Caco-2 (cell line): ENCODE data around the gene ANKRD9. TPM values are rescaled to one million over a fixed set of nuclear protein-coding genes. Genes with fewer than 3 reads are reported as not detected.

Experiments used
- BruUV-seq: library from RNA; stranded (reverse); fragments of 400-500 nt; replicated peaks from 2 replicates; lab custom pipeline; 2021; lab: Mats Ljungman, UMichigan
- CTCF ChIA-PET: fragments of 300-600 bp; sonication (Branson Sonifier 250); formaldehyde crosslinking; loops from one replicate; lab custom pipeline; 2022; ENCODE audit warnings: antibody characterized with exemption; lab: Charles Lee
- POLR2A ChIA-PET: fragments of 300-600 bp; sonication (Branson Sonifier 250); formaldehyde crosslinking; loops from one replicate; lab custom pipeline; 2022; ENCODE audit warnings: antibody characterized with exemption; lab: Charles Lee
- DNase-seq, 2 experiments: peaks; one replicate each; pipeline versions ENCODE4 v3.0.0 to v3.0.0-alpha.2; 2020 to 2022
- H3K27me3 ChIP-seq: replicated peaks from 2 replicates; pipeline ENCODE4 v1.6.0; 2011; ENCODE audit warnings: low read length; ENCODE audit not compliant: control insufficient read depth, insufficient read depth
- H3K36me3 ChIP-seq: 2 replicates; pipeline ENCODE4 v1.5.1; 2011; ENCODE audit warnings: low read length; ENCODE audit not compliant: control insufficient read depth, insufficient read depth
- H3K4me1 ChIP-seq: fragments of 250-450 bp; sonication (Bioruptor Pico); 2 replicates; pipeline ENCODE4 v1.5.1; 2020; ENCODE audit warnings: mild to moderate bottlenecking
- H3K4me3 ChIP-seq: 2 replicates; pipeline ENCODE4 v1.5.1; 2011; ENCODE audit warnings: low read depth, mild to moderate bottlenecking, control low read depth, low read length
- H3K9me3 ChIP-seq: fragments of 250-450 bp; sonication (Bioruptor Pico); 2 replicates; pipeline ENCODE4 v1.5.1; 2020; ENCODE audit warnings: mild to moderate bottlenecking, moderate library complexity
- H3K27ac Mint-ChIP-seq: one replicate; pipeline ENCODE4 v1.8.0; 2022; ENCODE audit warnings: mixed read lengths; ENCODE audit not compliant: unreplicated experiment
- H3K27me3 Mint-ChIP-seq: one replicate; pipeline ENCODE4 v1.8.0; 2022; ENCODE audit warnings: mixed read lengths; ENCODE audit not compliant: insufficient read depth, unreplicated experiment
- H3K36me3 Mint-ChIP-seq: one replicate; pipeline ENCODE4 v1.8.0; 2022; ENCODE audit warnings: mild to moderate bottlenecking, mixed read lengths; ENCODE audit not compliant: insufficient read depth, unreplicated experiment
- H3K4me1 Mint-ChIP-seq: one replicate; pipeline ENCODE4 v1.8.0; 2022; ENCODE audit warnings: low read depth, mixed read lengths; ENCODE audit not compliant: unreplicated experiment
- H3K4me3 Mint-ChIP-seq: one replicate; pipeline ENCODE4 v1.8.0; 2022; ENCODE audit warnings: mild to moderate bottlenecking, moderate library complexity, mixed read lengths; ENCODE audit not compliant: unreplicated experiment
- H3K9me3 Mint-ChIP-seq: one replicate; pipeline ENCODE4 v1.8.0; 2022; ENCODE audit warnings: mixed read lengths; ENCODE audit not compliant: unreplicated experiment
- intact Hi-C: fragments of 100-400 bp; cut with micrococcal nuclease; formaldehyde crosslinking; loops from one replicate; pipeline ENCODE4 v1.10.0; 2022; ENCODE audit not compliant: unreplicated experiment
- total RNA-seq: library from RNA; stranded (reverse); gene quantifications from 2 replicates; pipeline ENCODE4 v1.2.3, GENCODE V29; 2022
- TF ChIP-seq, protein P1 (sequence below), 2 experiments: fragments of 200-600 bp in 1 of 2; IDR thresholded peaks; 1 replicate in 1 of 2; 2 replicates in 1 of 2; pipeline versions ENCODE4 v1.5.1 to v1.8.0; 2011 to 2022; ENCODE audit warnings: antibody characterized with exemption in 1 of 2, control low read depth in 1 of 2, inconsistent platforms in 1 of 2, low read depth in 1 of 2, low read length in 1 of 2, mild to moderate bottlenecking in 1 of 2, moderate library complexity in 1 of 2; ENCODE audit not compliant: insufficient read depth in 1 of 2, severe bottlenecking in 1 of 2, unreplicated experiment in 1 of 2

Gene ANKRD9
- total RNA-seq, 1 experiment from 2014 or later: 15.0 TPM

- BruUV-seq: no TSS peak
- H3K9me3 Mint-ChIP-seq: no peaks in the 10 kb centered on the region
- H3K9me3 ChIP-seq: no peaks in the 10 kb centered on the region
- H3K36me3 ChIP-seq: no peaks in the 10 kb centered on the region
- no peak overlapping the region for H3K4me3 ChIP-seq
- H3K27ac Mint-ChIP-seq: no peak overlapping the region
- H3K27me3 Mint-ChIP-seq: no peaks in the 10 kb centered on the region
- ChIA-PET CTCF (no interaction called here), POLR2A (no interaction called here)
- intact Hi-C loops: no loop called here
- peaks cover 6% of the 10 kb centered on the region for H3K4me1 Mint-ChIP-seq
- no peak overlapping the region for H3K4me3 Mint-ChIP-seq
- DNase-seq: no peak
- TF ChIP-seq, protein P1, sequence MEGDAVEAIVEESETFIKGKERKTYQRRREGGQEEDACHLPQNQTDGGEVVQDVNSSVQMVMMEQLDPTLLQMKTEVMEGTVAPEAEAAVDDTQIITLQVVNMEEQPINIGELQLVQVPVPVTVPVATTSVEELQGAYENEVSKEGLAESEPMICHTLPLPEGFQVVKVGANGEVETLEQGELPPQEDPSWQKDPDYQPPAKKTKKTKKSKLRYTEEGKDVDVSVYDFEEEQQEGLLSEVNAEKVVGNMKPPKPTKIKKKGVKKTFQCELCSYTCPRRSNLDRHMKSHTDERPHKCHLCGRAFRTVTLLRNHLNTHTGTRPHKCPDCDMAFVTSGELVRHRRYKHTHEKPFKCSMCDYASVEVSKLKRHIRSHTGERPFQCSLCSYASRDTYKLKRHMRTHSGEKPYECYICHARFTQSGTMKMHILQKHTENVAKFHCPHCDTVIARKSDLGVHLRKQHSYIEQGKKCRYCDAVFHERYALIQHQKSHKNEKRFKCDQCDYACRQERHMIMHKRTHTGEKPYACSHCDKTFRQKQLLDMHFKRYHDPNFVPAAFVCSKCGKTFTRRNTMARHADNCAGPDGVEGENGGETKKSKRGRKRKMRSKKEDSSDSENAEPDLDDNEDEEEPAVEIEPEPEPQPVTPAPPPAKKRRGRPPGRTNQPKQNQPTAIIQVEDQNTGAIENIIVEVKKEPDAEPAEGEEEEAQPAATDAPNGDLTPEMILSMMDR (IDR thresholded peaks at IDR 0.05; ENCODE audit: insufficient read depth in 1 of 2, low read depth in 1 of 2, low read length in 1 of 2, severe bottlenecking in 1 of 2, unreplicated experiment in 1 of 2): no peak
- H3K27me3 ChIP-seq: no peaks in the 10 kb centered on the region
- H3K36me3 Mint-ChIP-seq: no peaks in the 10 kb centered on the region
- H3K4me1 ChIP-seq: peaks cover 10% of the 10 kb centered on the region; the same call in 1 of the 2 replicates
Measured at GRCh38 chr14:102539544-102540314, 30.2 kb upstream of the ANKRD9 start.

GRCh38 chr14:102538602-102539543 lies 29.3 kb upstream of the ANKRD9 start:
- Mint-ChIP-seq H3K4me3 (no peak overlapping the region), H3K27me3 (no peaks in the 10 kb centered on the region), H3K27ac (no peak overlapping the region), H3K4me1 (peaks cover under 1% of the 10 kb centered on the region), H3K36me3 (no peaks in the 10 kb centered on the region), H3K9me3 (no peaks in the 10 kb centered on the region)
- H3K9me3 ChIP-seq: no peaks in the 10 kb centered on the region
- POLR2A ChIA-PET: no interaction called here
- no peak overlapping the region for H3K4me3 ChIP-seq
- H3K4me1 ChIP-seq: peaks cover 10% of the 10 kb centered on the region; the same call in 1 of the 2 replicates
- H3K36me3 ChIP-seq: no peaks in the 10 kb centered on the region
- CTCF ChIA-PET: no interaction called here
- no peaks in the 10 kb centered on the region for H3K27me3 ChIP-seq
- intact Hi-C loops: no loop called here
- TF ChIP-seq, protein P1 (IDR thresholded peaks at IDR 0.05; ENCODE audit: insufficient read depth in 1 of 2, low read depth in 1 of 2, low read length in 1 of 2, severe bottlenecking in 1 of 2, unreplicated experiment in 1 of 2): no peak
- DNase-seq: no peak
- BruUV-seq: no TSS peak

DNA sequence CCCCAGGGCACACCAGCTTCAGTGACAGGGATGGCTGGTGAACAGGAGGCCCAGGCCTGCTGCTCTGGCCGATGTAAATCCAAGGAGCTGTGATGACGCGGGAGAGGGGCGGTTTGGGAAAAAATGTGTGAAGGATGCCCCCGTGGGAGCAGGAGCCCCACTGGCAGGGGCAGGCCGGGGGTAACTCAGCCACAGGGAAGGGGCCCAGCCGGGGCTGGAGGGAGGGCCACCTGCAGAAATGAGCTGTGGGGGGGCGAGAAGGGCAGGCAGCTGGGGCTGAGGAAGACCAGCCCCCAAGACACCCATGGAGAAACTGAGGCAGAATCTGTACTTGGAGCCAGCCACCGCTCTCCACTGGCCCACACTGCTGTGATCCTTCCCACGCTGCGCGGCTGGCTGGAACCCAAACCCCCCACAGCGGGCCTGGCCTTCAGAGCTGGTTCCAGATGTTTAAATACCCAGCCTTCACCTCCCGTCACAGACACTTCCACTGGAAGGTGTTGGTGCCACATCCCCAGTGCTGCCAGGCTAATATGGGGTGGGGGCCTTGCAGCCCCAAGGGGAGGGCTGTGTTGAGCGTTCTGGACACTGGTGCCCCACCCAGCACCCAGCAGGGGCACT lies 28.5 kb upstream of the ANKRD9 start:
- Histone ChIP-seq H3K36me3 (no peaks in the 10 kb centered on the region), H3K4me3 (no peak overlapping the region), H3K27me3 (no peaks in the 10 kb centered on the region), H3K4me1 (peaks cover 10% of the 10 kb centered on the region; the same call in 1 of the 2 replicates), H3K9me3 (no peaks in the 10 kb centered on the region)
- H3K4me3 Mint-ChIP-seq: no peak overlapping the region
- no peaks in the 10 kb centered on the region for H3K27me3 Mint-ChIP-seq
- no peaks in the 10 kb centered on the region for H3K36me3 Mint-ChIP-seq
- ChIA-PET CTCF (interaction anchor here (0.6 kb wide), 1 partner anchor 14 kb away, joined by 4 read pairs; no protein-coding TSS in a partner anchor), POLR2A (no interaction called here)
- no TSS peak for BruUV-seq
- intact Hi-C loops: no loop called here
- no peaks in the 10 kb centered on the region for H3K9me3 Mint-ChIP-seq
- TF ChIP-seq, protein P1 (IDR thresholded peaks at IDR 0.05; ENCODE audit: insufficient read depth in 1 of 2, low read depth in 1 of 2, low read length in 1 of 2, severe bottlenecking in 1 of 2, unreplicated experiment in 1 of 2): no peak
- DNase-seq: no peak
- no peaks in the 10 kb centered on the region for H3K4me1 Mint-ChIP-seq
- H3K27ac Mint-ChIP-seq: no peak overlapping the region
